ENCODE results near the gene IGF2BP2. TPM values are rescaled to one million over a fixed set of nuclear protein-coding genes. Genes with fewer than 3 reads are reported as not detected.

IGF2BP2 gene
- total RNA-seq, 1 donor from 2014 or later, result 60.8 TPM

DNA sequence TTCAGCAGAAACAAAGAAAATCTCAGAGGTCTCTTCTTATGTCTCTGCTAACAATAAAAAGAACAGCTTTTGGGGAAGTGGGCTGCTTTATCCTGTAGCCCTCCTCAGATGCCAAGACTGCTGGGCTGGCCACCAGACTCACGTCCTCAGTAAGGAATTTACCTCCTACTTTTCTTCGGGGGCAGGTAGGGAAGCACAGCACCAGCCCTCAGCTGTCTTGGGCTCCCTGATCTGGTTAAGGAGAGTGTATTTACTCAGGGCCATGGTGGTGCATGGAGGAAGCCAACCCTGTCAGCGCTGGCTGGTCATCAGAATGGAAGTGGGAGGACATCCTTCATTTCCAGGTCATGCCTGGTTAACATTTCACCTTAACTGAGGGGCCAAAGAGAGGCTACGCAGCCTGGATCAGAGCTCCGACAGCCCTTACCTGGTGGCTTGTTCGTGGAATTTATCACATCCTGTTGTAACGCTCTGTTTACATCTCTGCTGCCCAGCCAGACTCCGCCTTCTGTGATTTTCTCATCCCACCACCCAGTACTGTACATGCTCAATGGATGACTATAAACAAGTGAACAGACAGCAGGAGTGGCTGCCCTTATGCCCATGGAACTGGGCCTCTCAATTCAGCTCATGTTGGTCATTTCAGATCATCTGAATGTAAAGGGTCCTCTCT lies 108.3 kb downstream of the IGF2BP2 start:
- Mint-ChIP-seq H3K27me3 (ENCODE audit: low read depth) (no peaks in the 10 kb centered on the region), H3K9me3 (ENCODE audit: low read depth) (peaks cover 3% of the 10 kb centered on the region), H3K4me3 (ENCODE audit: unreplicated experiment) (no peak overlapping the region), H3K27ac (ENCODE audit: unreplicated experiment) (peak overlapping the region; percentile 90), H3K36me3 (ENCODE audit: low read depth) (no peaks in the 10 kb centered on the region), H3K4me1 (ENCODE audit: low read depth) (peaks cover 53% of the 10 kb centered on the region)
- no peak for DNase-seq (ENCODE audit: low spot score)
- TF ChIP-seq, protein P1, sequence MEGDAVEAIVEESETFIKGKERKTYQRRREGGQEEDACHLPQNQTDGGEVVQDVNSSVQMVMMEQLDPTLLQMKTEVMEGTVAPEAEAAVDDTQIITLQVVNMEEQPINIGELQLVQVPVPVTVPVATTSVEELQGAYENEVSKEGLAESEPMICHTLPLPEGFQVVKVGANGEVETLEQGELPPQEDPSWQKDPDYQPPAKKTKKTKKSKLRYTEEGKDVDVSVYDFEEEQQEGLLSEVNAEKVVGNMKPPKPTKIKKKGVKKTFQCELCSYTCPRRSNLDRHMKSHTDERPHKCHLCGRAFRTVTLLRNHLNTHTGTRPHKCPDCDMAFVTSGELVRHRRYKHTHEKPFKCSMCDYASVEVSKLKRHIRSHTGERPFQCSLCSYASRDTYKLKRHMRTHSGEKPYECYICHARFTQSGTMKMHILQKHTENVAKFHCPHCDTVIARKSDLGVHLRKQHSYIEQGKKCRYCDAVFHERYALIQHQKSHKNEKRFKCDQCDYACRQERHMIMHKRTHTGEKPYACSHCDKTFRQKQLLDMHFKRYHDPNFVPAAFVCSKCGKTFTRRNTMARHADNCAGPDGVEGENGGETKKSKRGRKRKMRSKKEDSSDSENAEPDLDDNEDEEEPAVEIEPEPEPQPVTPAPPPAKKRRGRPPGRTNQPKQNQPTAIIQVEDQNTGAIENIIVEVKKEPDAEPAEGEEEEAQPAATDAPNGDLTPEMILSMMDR (IDR thresholded peaks at IDR 0.05), result no peak

DNA sequence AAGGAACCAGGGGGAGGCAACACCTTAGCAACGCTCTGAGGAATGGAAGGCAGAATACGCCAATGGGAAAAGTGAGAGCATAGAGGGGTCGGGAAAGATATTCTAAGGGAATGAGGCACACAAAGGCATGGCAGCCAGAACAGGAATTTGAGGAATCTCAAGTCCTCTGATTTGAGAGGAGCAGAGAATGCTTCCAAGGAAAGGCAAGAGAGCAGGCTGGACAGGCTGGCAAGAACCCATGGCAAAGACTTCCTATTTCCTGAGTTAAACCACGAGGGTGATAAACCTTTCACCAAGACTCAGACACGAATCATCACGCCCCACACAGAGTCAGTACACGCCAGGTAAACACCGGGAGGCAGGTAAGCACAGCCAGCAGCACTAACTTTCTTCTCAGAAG lies 109.8 kb downstream of the IGF2BP2 start:
- TF ChIP-seq, protein P1 (IDR thresholded peaks at IDR 0.05), result no peak
- peaks cover 54% of the 10 kb centered on the region for H3K4me1 Mint-ChIP-seq (ENCODE audit: low read depth)
- DNase-seq (ENCODE audit: low spot score), result no peak
- H3K36me3 Mint-ChIP-seq (ENCODE audit: low read depth), result no peaks in the 10 kb centered on the region
- peak overlapping the region; percentile 90 for H3K27ac Mint-ChIP-seq (ENCODE audit: unreplicated experiment)
- peak overlapping the region; percentile 1 for H3K4me3 Mint-ChIP-seq (ENCODE audit: unreplicated experiment)
- no peaks in the 10 kb centered on the region for H3K27me3 Mint-ChIP-seq (ENCODE audit: low read depth)
- H3K9me3 Mint-ChIP-seq (ENCODE audit: low read depth), result peaks cover 3% of the 10 kb centered on the region

DNA sequence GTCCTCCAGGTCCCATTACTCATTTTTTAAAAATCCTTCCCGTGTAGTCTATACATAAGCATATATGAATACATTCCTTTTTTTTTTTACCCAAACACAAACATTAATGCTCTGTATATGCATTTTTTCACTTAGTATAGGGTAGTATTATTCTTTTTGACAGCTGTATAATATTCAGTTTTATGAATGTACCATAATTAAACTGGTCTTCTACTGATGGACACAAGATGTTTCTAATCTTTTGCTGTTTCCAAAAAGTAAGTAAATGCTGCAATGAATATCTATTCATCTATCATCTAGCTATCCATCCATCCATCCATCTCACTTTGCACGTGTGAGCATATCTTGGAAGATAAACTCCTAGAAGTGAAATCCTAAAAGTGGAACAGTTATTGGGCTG lies 110.8 kb downstream of the IGF2BP2 start:
- TF ChIP-seq, protein P1 (IDR thresholded peaks at IDR 0.05), result no peak
- Mint-ChIP-seq H3K27ac (ENCODE audit: unreplicated experiment) (no peak overlapping the region), H3K4me1 (ENCODE audit: low read depth) (peaks cover 61% of the 10 kb centered on the region), H3K4me3 (ENCODE audit: unreplicated experiment) (no peak overlapping the region), H3K9me3 (ENCODE audit: low read depth) (peaks cover 3% of the 10 kb centered on the region), H3K27me3 (ENCODE audit: low read depth) (no peaks in the 10 kb centered on the region), H3K36me3 (ENCODE audit: low read depth) (no peaks in the 10 kb centered on the region)
- no peak for DNase-seq (ENCODE audit: low spot score)

DNA sequence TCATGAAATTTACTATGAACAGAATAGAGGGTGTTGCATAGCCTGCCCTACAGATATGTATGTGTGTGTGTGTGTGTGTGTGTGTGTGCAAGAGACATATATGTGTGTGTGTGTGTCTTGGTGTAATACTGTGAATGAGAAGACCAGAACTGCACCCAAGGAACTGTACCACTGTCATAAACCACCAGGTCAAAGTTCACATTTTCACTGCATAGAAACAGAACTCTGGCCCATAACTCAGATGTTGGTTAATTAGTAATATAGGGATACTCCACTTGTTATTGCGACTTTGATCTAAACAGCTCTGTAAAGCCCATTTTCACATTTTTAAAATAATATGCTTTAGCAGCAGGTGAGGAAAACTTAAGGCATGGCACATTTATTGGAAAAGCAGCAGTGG lies 111.8 kb downstream of the IGF2BP2 start:
- TF ChIP-seq, protein P1 (IDR thresholded peaks at IDR 0.05), result no peak
- no peaks in the 10 kb centered on the region for H3K27me3 Mint-ChIP-seq (ENCODE audit: low read depth)
- H3K36me3 Mint-ChIP-seq (ENCODE audit: low read depth), result no peaks in the 10 kb centered on the region
- peaks cover 60% of the 10 kb centered on the region for H3K4me1 Mint-ChIP-seq (ENCODE audit: low read depth)
- H3K27ac Mint-ChIP-seq (ENCODE audit: unreplicated experiment), result no peak overlapping the region
- H3K4me3 Mint-ChIP-seq (ENCODE audit: unreplicated experiment), result no peak overlapping the region
- DNase-seq (ENCODE audit: low spot score), result no peak
- H3K9me3 Mint-ChIP-seq (ENCODE audit: low read depth), result peaks cover 3% of the 10 kb centered on the region

DNA sequence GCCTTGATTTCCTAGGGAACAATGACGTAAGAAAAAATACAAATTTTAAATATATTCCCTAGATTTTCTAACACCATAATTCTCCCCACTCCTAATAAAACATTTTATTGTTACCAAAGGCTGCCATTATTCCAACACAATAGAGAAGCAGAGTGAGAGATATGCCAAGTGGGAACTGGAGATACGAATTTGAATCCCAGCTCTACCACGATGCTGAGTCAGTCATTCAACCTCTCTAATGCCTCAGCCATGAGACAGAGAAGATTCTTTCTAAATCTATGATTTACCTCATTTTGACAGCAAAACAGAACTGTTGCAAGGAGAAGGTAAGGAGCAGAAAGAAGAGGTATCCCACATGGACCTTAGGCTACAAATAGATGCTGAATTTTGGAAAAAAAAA lies 112.5 kb downstream of the IGF2BP2 start:
- Mint-ChIP-seq H3K27me3 (ENCODE audit: low read depth) (no peaks in the 10 kb centered on the region), H3K36me3 (ENCODE audit: low read depth) (no peaks in the 10 kb centered on the region), H3K9me3 (ENCODE audit: low read depth) (peaks cover 3% of the 10 kb centered on the region), H3K4me1 (ENCODE audit: low read depth) (peaks cover 54% of the 10 kb centered on the region), H3K27ac (ENCODE audit: unreplicated experiment) (no peak overlapping the region), H3K4me3 (ENCODE audit: unreplicated experiment) (no peak overlapping the region)
- TF ChIP-seq, protein P1 (IDR thresholded peaks at IDR 0.05), result no peak
- DNase-seq (ENCODE audit: low spot score), result no peak

Measured in chondrocyte (in vitro differentiated cells).